NB4 (cell line): Measurements from ENCODE around the gene RAD51B.

Source experiments
- DNase-seq: peaks from one replicate; pipeline ENCODE4 v3.0.0; 2010; ENCODE audit warnings: low read depth
- H3K4me3 ChIP-seq: one replicate; pipeline ENCODE4 v1.5.1; 2011; ENCODE audit warnings: mild to moderate bottlenecking, low read depth, low read length, moderate library complexity
- MAX ChIP-seq: IDR thresholded peaks from 2 replicates; pipeline ENCODE4 v1.6.1; 2011; ENCODE audit warnings: low read depth, low read length
- MYC ChIP-seq: IDR thresholded peaks from 2 replicates; pipeline ENCODE4 v1.6.1; 2011; ENCODE audit warnings: low read depth, low read length
- POLR2A ChIP-seq: IDR thresholded peaks from 2 replicates; pipeline ENCODE4 v1.6.1; 2011; ENCODE audit warnings: mild to moderate bottlenecking; ENCODE audit not compliant: insufficient read length; ENCODE audit errors: extremely low read depth
- TF ChIP-seq, protein P1 (sequence below): IDR thresholded peaks from one replicate; pipeline ENCODE4 v1.5.1; 2012; ENCODE audit warnings: low read depth, low read length

Gene RAD51B

DNA sequence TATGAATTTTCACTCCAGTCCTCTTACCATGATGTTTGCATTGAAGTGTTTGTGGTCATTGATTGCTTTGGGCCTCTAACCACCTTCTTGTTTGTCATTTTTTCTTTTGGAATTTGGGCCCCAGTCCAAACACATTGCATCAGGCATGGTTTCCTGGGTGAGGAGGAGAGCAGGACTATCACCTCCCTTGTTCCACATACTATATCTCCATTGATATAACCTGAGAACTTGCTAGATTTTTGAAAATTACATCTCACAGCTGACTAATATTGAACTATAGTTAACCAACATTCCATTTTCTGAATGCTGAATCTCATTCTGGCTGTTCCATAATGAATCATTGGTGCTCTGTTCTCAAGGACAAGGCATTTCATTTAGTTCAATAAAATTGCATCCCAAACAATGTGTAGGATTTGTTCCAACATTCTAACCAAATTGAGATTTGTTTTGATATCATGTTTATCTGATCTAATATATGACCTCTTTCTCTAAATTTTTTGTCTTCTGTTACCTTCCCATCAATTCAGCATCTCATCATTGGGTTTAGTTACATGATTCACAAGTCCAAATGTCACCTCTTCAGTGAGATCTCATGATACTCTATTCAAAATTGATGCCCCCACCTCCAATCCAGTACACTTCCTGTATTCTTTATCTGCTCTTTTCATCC is 644.3 kb downstream of the RAD51B start:
- H3K4me3 ChIP-seq: no peak overlapping the region
- TF ChIP-seq, protein P1, sequence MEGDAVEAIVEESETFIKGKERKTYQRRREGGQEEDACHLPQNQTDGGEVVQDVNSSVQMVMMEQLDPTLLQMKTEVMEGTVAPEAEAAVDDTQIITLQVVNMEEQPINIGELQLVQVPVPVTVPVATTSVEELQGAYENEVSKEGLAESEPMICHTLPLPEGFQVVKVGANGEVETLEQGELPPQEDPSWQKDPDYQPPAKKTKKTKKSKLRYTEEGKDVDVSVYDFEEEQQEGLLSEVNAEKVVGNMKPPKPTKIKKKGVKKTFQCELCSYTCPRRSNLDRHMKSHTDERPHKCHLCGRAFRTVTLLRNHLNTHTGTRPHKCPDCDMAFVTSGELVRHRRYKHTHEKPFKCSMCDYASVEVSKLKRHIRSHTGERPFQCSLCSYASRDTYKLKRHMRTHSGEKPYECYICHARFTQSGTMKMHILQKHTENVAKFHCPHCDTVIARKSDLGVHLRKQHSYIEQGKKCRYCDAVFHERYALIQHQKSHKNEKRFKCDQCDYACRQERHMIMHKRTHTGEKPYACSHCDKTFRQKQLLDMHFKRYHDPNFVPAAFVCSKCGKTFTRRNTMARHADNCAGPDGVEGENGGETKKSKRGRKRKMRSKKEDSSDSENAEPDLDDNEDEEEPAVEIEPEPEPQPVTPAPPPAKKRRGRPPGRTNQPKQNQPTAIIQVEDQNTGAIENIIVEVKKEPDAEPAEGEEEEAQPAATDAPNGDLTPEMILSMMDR: no peak
- TF ChIP-seq POLR2A (no peak), MYC (no peak), MAX (no peak)
- no peak for DNase-seq

DNA sequence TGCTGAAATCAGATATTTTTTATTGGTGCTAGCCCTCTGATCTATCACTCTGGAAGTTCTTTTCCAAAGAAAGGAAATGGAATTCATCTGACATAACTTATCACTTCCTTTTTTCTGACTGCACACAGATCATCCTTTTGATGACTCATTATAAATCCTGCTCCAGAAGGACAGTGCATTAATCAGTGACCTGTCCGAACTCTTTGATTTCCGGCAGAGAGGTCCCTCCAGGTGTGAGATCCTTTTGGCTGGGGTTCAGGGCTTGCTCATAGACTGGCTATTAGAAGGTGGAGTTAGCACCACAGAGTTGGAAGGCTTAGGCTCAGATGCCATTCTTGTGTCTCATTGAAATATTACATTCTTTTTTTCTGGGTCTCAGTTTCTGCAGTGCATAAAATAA is 645.1 kb downstream of the RAD51B start:
- H3K4me3 ChIP-seq: no peak overlapping the region
- TF ChIP-seq MYC (no peak), MAX (no peak), POLR2A (no peak)
- TF ChIP-seq, protein P1: no peak
- no peak for DNase-seq

DNA sequence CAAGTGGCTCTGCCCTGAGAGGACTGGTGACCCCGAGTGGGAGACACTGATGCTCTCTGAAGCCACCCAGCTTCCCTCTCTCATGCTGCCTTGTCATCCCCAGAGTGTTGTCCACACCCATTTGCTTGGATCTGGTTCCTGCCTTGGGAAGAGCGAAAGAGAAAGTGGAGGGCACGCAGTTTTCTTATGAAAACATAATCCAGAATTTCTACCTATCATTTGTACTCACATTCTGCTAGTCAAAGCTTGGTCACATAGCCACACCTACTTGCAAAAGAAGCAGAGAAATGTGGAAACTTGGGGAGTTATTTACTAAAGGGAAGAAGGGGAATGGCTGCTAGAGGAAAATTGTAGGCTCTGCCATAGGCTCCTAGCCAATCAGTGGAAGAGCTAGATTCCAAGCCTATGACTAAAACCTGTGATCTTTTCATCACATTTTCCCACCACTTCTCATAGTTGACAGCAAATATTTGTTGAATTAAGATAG is 647.0 kb downstream of the RAD51B start:
- no peak for DNase-seq
- H3K4me3 ChIP-seq: no peak overlapping the region
- TF ChIP-seq POLR2A (no peak), MYC (no peak), MAX (no peak)
- TF ChIP-seq, protein P1: no peak

DNA sequence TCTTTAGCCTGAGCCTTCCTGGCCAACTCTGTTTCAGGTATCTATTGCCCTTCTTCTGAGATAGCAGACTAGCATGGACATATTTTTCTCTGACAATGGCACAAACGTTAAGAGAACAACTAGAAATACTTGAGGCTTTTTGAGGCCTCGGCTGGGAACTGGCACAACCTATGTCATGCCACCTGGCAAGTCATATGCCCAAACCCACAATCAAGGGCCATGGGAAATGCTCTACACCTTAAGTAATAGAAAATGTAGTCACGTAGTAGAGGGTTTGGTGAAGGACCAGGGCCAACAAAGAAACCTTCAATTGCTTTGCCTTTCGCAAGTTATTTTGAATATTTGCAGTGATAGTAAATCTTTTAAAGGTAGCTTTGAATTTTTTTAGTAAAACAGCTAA is 647.8 kb downstream of the RAD51B start:
- H3K4me3 ChIP-seq: no peak overlapping the region
- DNase-seq: no peak
- TF ChIP-seq, protein P1: no peak
- TF ChIP-seq MYC: no peak
- TF ChIP-seq POLR2A: no peak
- no peak for TF ChIP-seq MAX

- no peak for DNase-seq
- TF ChIP-seq POLR2A (no peak), MYC (no peak), MAX (no peak)
- TF ChIP-seq, protein P1: no peak
- no peak overlapping the region for H3K4me3 ChIP-seq
Observed at GRCh38 chr14:68468437-68469207, 649.0 kb downstream of the RAD51B start.
